Peyer's patch (tissue), 4 donors: Measurements from ENCODE around the gene KPNA5. TPM values are rescaled to one million over a fixed set of nuclear protein-coding genes. Genes with fewer than 3 reads are reported as not detected.

ENCODE experiments used
- DNase-seq, 3 donors: peaks; one replicate each; pipeline ENCODE4 v3.0.0-alpha.2; 2017 to 2019
- H3K27ac ChIP-seq, 4 donors: fragments of 200-600 bp; sonication (generic); one replicate each; pipeline ENCODE4 v1.5.1; 2016 to 2019
- H3K27me3 ChIP-seq, 2 donors: fragments of 200-600 bp; sonication (generic); one replicate each; pipeline ENCODE4 v1.5.1; 2019
- H3K36me3 ChIP-seq, 3 donors: fragments of 200-600 bp; sonication (generic); one replicate each; pipeline ENCODE4 v1.5.1; 2016 to 2019
- H3K4me1 ChIP-seq, 4 donors: fragments of 200-600 bp; sonication (generic); one replicate each; pipeline ENCODE4 v1.5.1; 2016 to 2019
- H3K4me3 ChIP-seq, 4 donors: fragments of 200-600 bp; sonication (generic); 1 replicate in 3 of 4; 2 replicates in 1 of 4; pipeline ENCODE4 v1.5.1; 2016 to 2019; ENCODE audit warnings: mild to moderate bottlenecking in 1 of 4
- H3K9me3 ChIP-seq, 4 donors: fragments of 200-600 bp; sonication (generic); one replicate each; pipeline ENCODE4 v1.5.1; 2016 to 2019; ENCODE audit warnings: mild to moderate bottlenecking in 1 of 4
- POLR2A ChIP-seq, 2 donors: fragments of 450-650 bp; IDR thresholded peaks; one replicate each; pipeline ENCODE4 v1.5.1; 2017; ENCODE audit warnings: antibody characterized with exemption in 2 of 2, mild to moderate bottlenecking in 2 of 2, moderate library complexity in 2 of 2
- total RNA-seq, 4 donors: library from RNA; depleted of rRNA; stranded (reverse); fragments of >200 nt; gene quantifications; one replicate each; pipeline ENCODE4 v1.1.0, GENCODE V29; 2016
- TF ChIP-seq, protein P1 (sequence below), 6 experiments: fragments of 450-650 bp in 4 of 6; fragments of 200-600 bp in 2 of 6; sonication (generic) in 1 of 6; IDR thresholded peaks; one replicate each; pipeline ENCODE4 v1.5.1; 2017 to 2019; ENCODE audit warnings: antibody characterized with exemption in 6 of 6, mild to moderate bottlenecking in 3 of 6, moderate library complexity in 1 of 6

KPNA5 gene
- total RNA-seq, 4 donors from 2014 or later: 2.8 to 15.7 (median 3.2) TPM

DNA sequence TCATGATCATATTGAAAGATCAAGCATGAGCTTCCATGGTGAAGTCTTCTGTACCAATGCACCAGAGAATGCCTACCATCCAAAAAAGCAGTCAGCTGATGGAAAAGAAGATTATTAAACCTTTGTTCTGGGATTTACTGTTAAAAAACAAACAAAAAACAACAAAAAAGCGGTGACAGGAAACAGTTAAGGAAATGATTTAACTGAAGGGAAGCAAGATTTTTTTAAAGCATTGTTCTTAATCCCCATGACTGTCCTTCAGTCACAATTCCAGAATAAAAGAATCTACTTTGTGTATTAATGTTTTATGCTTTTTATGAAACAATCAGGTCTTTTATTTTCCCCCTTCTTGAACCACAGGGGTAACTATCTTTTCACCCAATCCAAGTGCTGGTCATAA lies 60.6 kb downstream of the KPNA5 start:
- no peak overlapping the region for H3K27ac ChIP-seq
- H3K9me3 ChIP-seq: no peaks in the 10 kb centered on the region
- no peak for DNase-seq
- no peaks in the 10 kb centered on the region for H3K36me3 ChIP-seq
- TF ChIP-seq POLR2A (IDR thresholded peaks at IDR 0.05): no peak
- TF ChIP-seq, protein P1, sequence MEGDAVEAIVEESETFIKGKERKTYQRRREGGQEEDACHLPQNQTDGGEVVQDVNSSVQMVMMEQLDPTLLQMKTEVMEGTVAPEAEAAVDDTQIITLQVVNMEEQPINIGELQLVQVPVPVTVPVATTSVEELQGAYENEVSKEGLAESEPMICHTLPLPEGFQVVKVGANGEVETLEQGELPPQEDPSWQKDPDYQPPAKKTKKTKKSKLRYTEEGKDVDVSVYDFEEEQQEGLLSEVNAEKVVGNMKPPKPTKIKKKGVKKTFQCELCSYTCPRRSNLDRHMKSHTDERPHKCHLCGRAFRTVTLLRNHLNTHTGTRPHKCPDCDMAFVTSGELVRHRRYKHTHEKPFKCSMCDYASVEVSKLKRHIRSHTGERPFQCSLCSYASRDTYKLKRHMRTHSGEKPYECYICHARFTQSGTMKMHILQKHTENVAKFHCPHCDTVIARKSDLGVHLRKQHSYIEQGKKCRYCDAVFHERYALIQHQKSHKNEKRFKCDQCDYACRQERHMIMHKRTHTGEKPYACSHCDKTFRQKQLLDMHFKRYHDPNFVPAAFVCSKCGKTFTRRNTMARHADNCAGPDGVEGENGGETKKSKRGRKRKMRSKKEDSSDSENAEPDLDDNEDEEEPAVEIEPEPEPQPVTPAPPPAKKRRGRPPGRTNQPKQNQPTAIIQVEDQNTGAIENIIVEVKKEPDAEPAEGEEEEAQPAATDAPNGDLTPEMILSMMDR (IDR thresholded peaks at IDR 0.05): no peak
- H3K4me1 ChIP-seq: no peaks in the 10 kb centered on the region
- no peak overlapping the region for H3K4me3 ChIP-seq
- no peaks in the 10 kb centered on the region for H3K27me3 ChIP-seq

DNA sequence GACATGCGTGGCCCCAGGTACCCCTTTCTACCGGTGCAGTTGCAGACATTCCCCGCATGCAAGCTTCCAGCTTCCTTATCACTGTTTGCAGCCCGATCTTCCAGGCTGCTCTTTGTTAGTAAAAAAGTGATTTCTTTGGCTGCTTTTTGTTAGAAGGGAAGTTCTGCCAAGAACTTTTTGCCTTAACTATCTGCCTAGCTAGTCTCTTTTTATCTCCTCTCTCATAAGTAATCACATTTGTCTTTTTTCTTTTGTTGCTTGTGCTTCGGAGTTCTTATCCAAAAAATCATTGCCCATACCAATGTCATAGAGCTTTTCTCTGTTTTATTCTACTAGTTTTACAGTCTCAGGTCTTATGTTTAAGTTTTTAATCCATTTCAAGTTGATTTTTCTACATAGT lies 64.2 kb downstream of the KPNA5 start:
- H3K4me3 ChIP-seq: no peak overlapping the region
- no peaks in the 10 kb centered on the region for H3K36me3 ChIP-seq
- H3K4me1 ChIP-seq: no peaks in the 10 kb centered on the region
- TF ChIP-seq, protein P1 (IDR thresholded peaks at IDR 0.05): no peak
- TF ChIP-seq POLR2A (IDR thresholded peaks at IDR 0.05): no peak
- DNase-seq: no peak
- no peaks in the 10 kb centered on the region for H3K9me3 ChIP-seq
- H3K27me3 ChIP-seq: no peaks in the 10 kb centered on the region
- H3K27ac ChIP-seq: no peak overlapping the region

DNA sequence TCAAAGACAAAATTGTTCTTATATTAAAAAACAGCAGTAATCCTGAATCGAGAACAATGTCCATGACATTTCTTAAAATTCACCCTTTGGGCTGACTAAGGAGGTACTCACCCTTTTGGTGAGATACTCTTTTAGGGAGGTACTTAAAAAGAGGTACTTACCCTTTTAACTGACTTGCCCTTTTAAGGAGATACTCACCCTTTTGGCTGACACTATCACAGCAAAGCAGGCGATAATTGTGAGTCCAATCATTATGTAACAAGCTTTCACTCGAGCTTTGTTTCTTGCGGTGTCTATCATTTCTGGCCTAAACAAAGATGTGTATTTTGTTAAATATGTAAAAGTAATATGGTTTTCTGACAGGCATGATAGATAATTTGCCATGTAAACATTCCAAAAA lies 80.8 kb downstream of the KPNA5 start:
- Histone ChIP-seq H3K4me3 (no peak overlapping the region), H3K4me1 (peaks cover 0 to 9% (median 3%) of the 10 kb centered on the region in 4 donors), H3K27ac (no peak overlapping the region), H3K9me3 (no peaks in the 10 kb centered on the region), H3K27me3 (peaks cover 0 to 8% of the 10 kb centered on the region in 2 donors), H3K36me3 (no peaks in the 10 kb centered on the region)
- no peak for DNase-seq
- TF ChIP-seq, protein P1 (IDR thresholded peaks at IDR 0.05): no peak
- TF ChIP-seq POLR2A (IDR thresholded peaks at IDR 0.05): no peak

DNA sequence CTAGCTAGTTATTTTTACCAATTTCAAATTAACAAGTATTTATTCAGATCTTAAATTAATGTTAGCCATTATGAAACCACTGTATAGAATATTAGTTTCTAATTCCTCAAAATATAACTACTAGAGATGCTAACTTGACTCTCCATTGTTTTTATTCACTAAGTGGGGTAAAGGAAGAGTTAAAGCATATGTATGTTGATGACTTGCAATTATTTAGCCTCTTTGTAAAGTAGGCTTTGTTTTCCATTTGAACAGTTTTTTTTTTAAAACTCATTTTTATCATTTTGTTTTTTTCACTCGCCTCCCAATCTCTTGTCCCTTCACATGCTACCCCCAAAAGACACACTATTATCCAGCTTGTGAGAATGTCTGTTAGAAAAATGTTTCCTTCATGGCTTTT lies 81.2 kb downstream of the KPNA5 start:
- Histone ChIP-seq H3K27me3 (peaks cover 0 to 8% of the 10 kb centered on the region in 2 donors), H3K4me1 (peaks cover 0 to 9% (median 3%) of the 10 kb centered on the region in 4 donors), H3K4me3 (no peak overlapping the region), H3K9me3 (no peaks in the 10 kb centered on the region), H3K27ac (no peak overlapping the region), H3K36me3 (no peaks in the 10 kb centered on the region)
- TF ChIP-seq, protein P1 (IDR thresholded peaks at IDR 0.05): no peak
- no peak for TF ChIP-seq POLR2A (IDR thresholded peaks at IDR 0.05)
- DNase-seq: no peak

DNA sequence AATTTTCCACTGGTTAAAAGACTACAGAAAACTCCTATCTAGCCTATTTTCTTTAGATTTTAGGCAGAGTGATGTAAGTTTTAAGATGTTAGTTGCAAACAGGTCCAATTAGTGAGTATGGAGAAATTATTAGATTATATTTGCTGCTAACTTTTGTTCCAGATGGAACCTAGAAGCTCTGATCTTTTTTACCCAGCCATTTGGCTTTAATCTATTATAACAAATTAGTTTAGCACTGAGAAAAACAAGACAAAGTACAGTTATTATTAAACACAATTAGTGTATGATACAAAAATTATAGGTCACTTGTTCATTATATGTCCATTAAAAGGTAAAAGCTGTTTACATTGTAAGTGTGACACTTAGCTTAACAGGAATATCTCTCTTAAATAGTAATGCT lies 82.0 kb downstream of the KPNA5 start:
- peaks cover 0 to 8% of the 10 kb centered on the region in 2 donors for H3K27me3 ChIP-seq
- H3K9me3 ChIP-seq: no peaks in the 10 kb centered on the region
- no peak overlapping the region for H3K27ac ChIP-seq
- no peak for DNase-seq
- H3K36me3 ChIP-seq: no peaks in the 10 kb centered on the region
- TF ChIP-seq, protein P1 (IDR thresholded peaks at IDR 0.05): no peak
- TF ChIP-seq POLR2A (IDR thresholded peaks at IDR 0.05): no peak
- H3K4me1 ChIP-seq: peaks cover 0 to 9% (median 3%) of the 10 kb centered on the region in 4 donors
- H3K4me3 ChIP-seq: no peak overlapping the region
